H1 (cell line): ENCODE data around the gene LYRM7. TPM values are rescaled to one million over a fixed set of nuclear protein-coding genes. Genes with fewer than 3 reads are reported as not detected.

Experiments
- CTCF ChIA-PET: fragments of 300-600 bp; sonication (Branson Sonifier 250); formaldehyde crosslinking; loops from one replicate; lab custom pipeline; 2021; ENCODE audit not compliant: partially characterized antibody; lab: Charles Lee
- POLR2A ChIA-PET: fragments of 300-600 bp; sonication (Branson Sonifier 250); formaldehyde crosslinking; loops from one replicate; lab custom pipeline; 2021; ENCODE audit warnings: inconsistent platforms; ENCODE audit not compliant: partially characterized antibody; lab: Charles Lee
- DNase-seq, 2 experiments: peaks; one replicate each; pipeline versions ENCODE4 v3.0.0 to v3.0.0-alpha.2; 2010 to 2022; ENCODE audit warnings: low spot score in 2 of 2, low read depth in 1 of 2, mixed read lengths in 1 of 2
- FAIRE-seq: peaks from 2 replicates; lab custom pipeline; 2011; peaks lifted over from hg19 to GRCh38; lab: Jason Lieb, UNC
- H2AFZ ChIP-seq: 2 replicates; pipeline ENCODE4 v1.8.1; 2012; ENCODE audit warnings: low read length, inconsistent platforms
- H2AK5ac ChIP-seq: 2 replicates; pipeline ENCODE4 v1.6.1; 2013; ENCODE audit warnings: low read depth, low read length
- H2BK120ac ChIP-seq: replicated peaks from 2 replicates; pipeline ENCODE3; 2013; ENCODE audit warnings: low read depth, low read length, inconsistent platforms
- H2BK12ac ChIP-seq: 2 replicates; pipeline ENCODE4 v1.6.1; 2013; ENCODE audit warnings: low read depth, low read length
- H2BK15ac ChIP-seq: 2 replicates; pipeline ENCODE4 v1.6.1; 2013; ENCODE audit warnings: low read length
- H2BK20ac ChIP-seq: 2 replicates; pipeline ENCODE4 v1.6.1; 2013; ENCODE audit warnings: low read length
- H2BK5ac ChIP-seq: 2 replicates; pipeline ENCODE4 v1.6.1; 2013; ENCODE audit warnings: low read depth, low read length
- H3K14ac ChIP-seq: 2 replicates; pipeline ENCODE4 v1.6.1; 2013; ENCODE audit warnings: inconsistent platforms; ENCODE audit not compliant: insufficient read length
- H3K18ac ChIP-seq: 2 replicates; pipeline ENCODE4 v1.6.1; 2013; ENCODE audit warnings: low read length; ENCODE audit errors: extremely low read depth
- H3K23ac ChIP-seq: 2 replicates; pipeline ENCODE4 v1.6.1; 2013; ENCODE audit warnings: inconsistent platforms; ENCODE audit not compliant: insufficient read length
- H3K23me2 ChIP-seq: 2 replicates; pipeline ENCODE4 v1.6.1; 2013; ENCODE audit warnings: low read depth, low read length
- H3K27ac ChIP-seq: 2 replicates; pipeline ENCODE4 v1.6.1; 2011; ENCODE audit warnings: low read depth, low read length, inconsistent platforms
- H3K27me3 ChIP-seq, 4 experiments: replicated peaks in 1 of 4; 1 replicate in 1 of 4; 2 replicates in 3 of 4; pipeline versions ENCODE4 v1.6.1 to v1.8.1; 2011 to 2013; ENCODE audit warnings: low read length in 3 of 4, mild to moderate bottlenecking in 3 of 4, inconsistent platforms in 2 of 4, mixed read lengths in 2 of 4, moderate library complexity in 1 of 4; ENCODE audit not compliant: control insufficient read depth in 3 of 4, insufficient read depth in 3 of 4; ENCODE audit errors: extremely low read depth in 1 of 4
- H3K36me3 ChIP-seq, 4 experiments: 2 replicates each; pipeline versions ENCODE4 v1.6.1 to v1.8.1; 2011 to 2013; ENCODE audit warnings: mild to moderate bottlenecking in 4 of 4, low read length in 3 of 4, moderate library complexity in 2 of 4, control low read depth in 1 of 4, inconsistent platforms in 1 of 4; ENCODE audit not compliant: insufficient read depth in 4 of 4, control insufficient read depth in 2 of 4
- H3K4ac ChIP-seq: replicated peaks from 2 replicates; pipeline ENCODE3; 2013; ENCODE audit warnings: low read length, low read depth, mixed read lengths, inconsistent platforms; ENCODE audit not compliant: insufficient read length
- H3K4me1 ChIP-seq, 4 experiments: replicated peaks in 1 of 4; 1 replicate in 1 of 4; 2 replicates in 3 of 4; pipeline versions ENCODE4 v1.6.1 to v1.8.1; 2011 to 2013; ENCODE audit warnings: low read length in 3 of 4, inconsistent platforms in 2 of 4, mixed read lengths in 1 of 4; ENCODE audit not compliant: insufficient read depth in 4 of 4, control insufficient read depth in 3 of 4
- H3K4me2 ChIP-seq, 2 experiments: 2 replicates each; pipeline versions ENCODE4 v1.6.1 to v1.8.1; 2011 to 2013; ENCODE audit warnings: low read depth in 2 of 2, low read length in 2 of 2, control low read depth in 1 of 2, inconsistent platforms in 1 of 2, mild to moderate bottlenecking in 1 of 2; ENCODE audit not compliant: insufficient read depth in 1 of 2
- H3K4me3 ChIP-seq, 4 experiments: fragments of 200-600, 300-600 bp in 1 of 4; sonication (generic), shearing (Covaris generic), sonication (Bioruptor Twin) in 1 of 4; 2 replicates each; pipeline versions ENCODE4 v1.5.1 to v1.8.1; 2011 to 2016; ENCODE audit warnings: low read length in 4 of 4, low read depth in 3 of 4, control low read depth in 2 of 4, inconsistent platforms in 2 of 4, mild to moderate bottlenecking in 2 of 4, mixed read lengths in 1 of 4, moderate library complexity in 1 of 4; ENCODE audit not compliant: insufficient read depth in 2 of 4; ENCODE audit errors: extremely low read depth in 1 of 4
- H3K56ac ChIP-seq: replicated peaks from 2 replicates; pipeline ENCODE3; 2013; ENCODE audit warnings: low read depth, mild to moderate bottlenecking, mixed read lengths, low read length, inconsistent platforms; ENCODE audit not compliant: insufficient read length
- H3K79me1 ChIP-seq: 2 replicates; pipeline ENCODE4 v1.6.1; 2013; ENCODE audit warnings: low read depth, low read length, control low read depth
- H3K79me2 ChIP-seq, 2 experiments: 2 replicates each; pipeline versions ENCODE4 v1.6.1 to v1.8.1; 2012 to 2013; ENCODE audit warnings: low read length in 2 of 2, mild to moderate bottlenecking in 2 of 2, inconsistent platforms in 1 of 2; ENCODE audit not compliant: insufficient read depth in 2 of 2, control insufficient read depth in 1 of 2
- H3K9ac ChIP-seq, 4 experiments: replicated peaks in 1 of 4; 1 replicate in 1 of 4; 2 replicates in 3 of 4; pipeline versions ENCODE4 v1.6.1 to v1.8.1; 2011 to 2013; ENCODE audit warnings: low read depth in 3 of 4, low read length in 3 of 4, control low read depth in 2 of 4, mild to moderate bottlenecking in 2 of 4, moderate library complexity in 2 of 4, inconsistent platforms in 1 of 4; ENCODE audit errors: extremely low read depth in 1 of 4
- H3K9me3 ChIP-seq, 2 experiments: 2 replicates each; pipeline versions ENCODE4 v1.6.1 to v1.8.1; 2012 to 2013; ENCODE audit warnings: mild to moderate bottlenecking in 2 of 2, moderate library complexity in 2 of 2, control low read depth in 1 of 2, inconsistent platforms in 1 of 2, low read depth in 1 of 2, low read length in 1 of 2, mixed read lengths in 1 of 2; ENCODE audit not compliant: insufficient read depth in 2 of 2
- H4K20me1 ChIP-seq, 2 experiments: replicated peaks in 1 of 2; 2 replicates each; pipeline versions ENCODE3 to v1.8.1; 2011 to 2013; ENCODE audit warnings: inconsistent platforms in 2 of 2, low read length in 2 of 2, mild to moderate bottlenecking in 1 of 2; ENCODE audit not compliant: insufficient read depth in 2 of 2, control insufficient read depth in 1 of 2
- H4K5ac ChIP-seq: 2 replicates; pipeline ENCODE4 v1.6.1; 2013; ENCODE audit warnings: low read length, low read depth, mixed read lengths, inconsistent platforms; ENCODE audit not compliant: insufficient read length
- H4K8ac ChIP-seq: 2 replicates; pipeline ENCODE4 v1.8.0; 2013; ENCODE audit warnings: mild to moderate bottlenecking, moderate library complexity, low read length, inconsistent platforms; ENCODE audit not compliant: insufficient read depth; ENCODE audit errors: extremely low read depth
- H4K91ac ChIP-seq: replicated peaks from 2 replicates; pipeline ENCODE3; 2013; ENCODE audit warnings: low read length, mixed read lengths, inconsistent platforms; ENCODE audit not compliant: insufficient read length
- BACH1 ChIP-seq: IDR thresholded peaks from 2 replicates; pipeline ENCODE4 v1.6.1; 2012; ENCODE audit warnings: low read length, improper control_type of control experiment
- CHD1 ChIP-seq: IDR thresholded peaks from 2 replicates; pipeline ENCODE4 v1.6.1; 2012; ENCODE audit warnings: low read depth, low read length, improper control_type of control experiment
- HDAC2 ChIP-seq, 2 experiments: fragments of 300-600 bp in 1 of 2; sonication (generic) in 1 of 2; IDR thresholded peaks; 2 replicates each; pipeline ENCODE4 v1.6.1; 2011 to 2012; ENCODE audit warnings: low read depth in 2 of 2, low read length in 2 of 2, mild to moderate bottlenecking in 2 of 2, moderate library complexity in 2 of 2, borderline replicate concordance in 1 of 2, inconsistent platforms in 1 of 2
- NANOG ChIP-seq: IDR thresholded peaks from 2 replicates; pipeline ENCODE4 v1.6.1; 2011; ENCODE audit warnings: low read length, low read depth, mild to moderate bottlenecking, inconsistent platforms; ENCODE audit not compliant: insufficient read depth, poor library complexity, severe bottlenecking
- WGBS, 2 experiments: shearing (Covaris generic) in 1 of 2; methylation state at CpG; one replicate each; pipeline versions ENCODE4 v1.1.6 to v1.1.7; 2013 to 2015; ENCODE audit warnings: low lambda C conversion rate in 2 of 2, mixed read lengths in 2 of 2, inconsistent platforms in 1 of 2, low coverage in 1 of 2, missing lambda C conversion rate in 1 of 2; ENCODE audit not compliant: insufficient replicate concordance in 2 of 2, insufficient coverage in 1 of 2, insufficient read length in 1 of 2; ENCODE audit errors: extremely low coverage in 1 of 2, missing lambda C conversion rate in 1 of 2; 5-methylcytosine and 5-hydroxymethylcytosine counted together
- polyA plus RNA-seq, 7 experiments: library from polyadenylated mRNA; depleted of rRNA in 3 of 7; stranded (reverse) in 5 of 7; unstranded in 2 of 7; fragments of >200 nt in 5 of 7; fragments of 200-250 nt in 2 of 7; gene quantifications; 1 replicate in 5 of 7; 2 replicates in 1 of 7; 4 replicates in 1 of 7; pipeline versions ENCODE4 v1.2.1 to v1.2.3, GENCODE V29; 2011 to 2013; ENCODE audit warnings: missing spikeins in 2 of 7, mixed read lengths in 2 of 7
- total RNA-seq: library from RNA; stranded (reverse); fragmentation: NEBNext Ultra II Directional; extraction: Animal tissue kit (Norgen Biotek cat#: 25700); gene quantifications from 2 replicates; pipeline ENCODE4 v1.2.1, GENCODE V29; 2021
- TF ChIP-seq, protein P1 (sequence below): IDR thresholded peaks from 2 replicates; pipeline ENCODE4 v1.6.1; 2012; ENCODE audit warnings: inconsistent platforms

LYRM7 gene
- total and polyA plus RNA-seq, 2 of the 8 experiments (the other 6 are each of a cell fraction or from before 2014, with no cell fraction given): 1.9 to 12.6 TPM

GRCh38 chr5:131223751-131224386 is 53.1 kb downstream of the LYRM7 start:
- Histone ChIP-seq H3K4me3 (no peak overlapping the region), H3K4ac (no peak overlapping the region), H3K9me3 (no peaks in the 10 kb centered on the region), H3K23me2 (no peaks in the 10 kb centered on the region), H3K14ac (no peak overlapping the region), H4K5ac (no peak overlapping the region), H3K4me2 (no peak overlapping the region), H4K20me1 (no peaks in the 10 kb centered on the region), H2AFZ (no peak overlapping the region), H4K8ac (no peak overlapping the region), H3K36me3 (no peaks in the 10 kb centered on the region), H4K91ac (no peak overlapping the region), H3K56ac (no peak overlapping the region), H2BK20ac (no peak overlapping the region), H2BK12ac (no peak overlapping the region), H3K18ac (no peak overlapping the region), H2BK15ac (no peak overlapping the region), H3K27me3 (no peaks in the 10 kb centered on the region; a peak in 1 of 7 replicates), H2BK120ac (no peak overlapping the region), H3K4me1 (no peaks in the 10 kb centered on the region), H3K9ac (no peak overlapping the region), H3K79me2 (no peaks in the 10 kb centered on the region), H3K79me1 (no peaks in the 10 kb centered on the region), H3K23ac (no peak overlapping the region), H3K27ac (no peak overlapping the region), H2AK5ac (no peak overlapping the region), H2BK5ac (no peak overlapping the region)
- no peak for FAIRE-seq
- POLR2A ChIA-PET: no interaction called here
- WGBS, 2 experiments: 68% methylated on average over 2 of the region's 2 CpGs; no CpG with 5 or more reads in 1 of the 2 experiments
- TF ChIP-seq CHD1: no peak
- no peak for TF ChIP-seq HDAC2 (IDR thresholded peaks at IDR 0.05; ENCODE audit: borderline replicate concordance in 1 of 2, low read depth in 2 of 2, low read length in 2 of 2)
- TF ChIP-seq, protein P1, sequence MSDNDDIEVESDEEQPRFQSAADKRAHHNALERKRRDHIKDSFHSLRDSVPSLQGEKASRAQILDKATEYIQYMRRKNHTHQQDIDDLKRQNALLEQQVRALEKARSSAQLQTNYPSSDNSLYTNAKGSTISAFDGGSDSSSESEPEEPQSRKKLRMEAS: no peak
- no peak for TF ChIP-seq NANOG
- TF ChIP-seq BACH1: no peak
- DNase-seq: no peak
- CTCF ChIA-PET: interaction anchor here (0.6 to 1.3 kb wide), 3 partner anchors 158 to 195 kb away, joined by 3 to 6 read pairs (median 3); no protein-coding TSS in a partner anchor
